PC-9 (cell line): Measurements from ENCODE around the gene TMCC2. TPM values are rescaled to one million over a fixed set of nuclear protein-coding genes. Genes with fewer than 3 reads are reported as not detected.
A peak's percentile ranks its signal among the peaks of the same experiment; 100 is the strongest.

Experiments used
- BruUV-seq: library from RNA; stranded (reverse); fragments of 400-500 nt; replicated peaks from 2 replicates; lab custom pipeline; 2021; lab: Mats Ljungman, UMichigan
- CTCF ChIA-PET: fragments of 300-600 bp; sonication (Branson Sonifier 250); formaldehyde crosslinking; loops from one replicate; lab custom pipeline; 2022; ENCODE audit warnings: antibody characterized with exemption; lab: Charles Lee
- POLR2A ChIA-PET: fragments of 300-600 bp; sonication (Branson Sonifier 250); formaldehyde crosslinking; loops from one replicate; lab custom pipeline; 2022; ENCODE audit warnings: antibody characterized with exemption; ENCODE audit not compliant: unreplicated experiment; lab: Charles Lee
- DNase-seq, 2 experiments: peaks; one replicate each; pipeline versions ENCODE4 v3.0.0 to v3.0.0-alpha.2; 2015 to 2022; ENCODE audit warnings: mixed read lengths in 1 of 2
- H2AFZ ChIP-seq: fragments of 200-600 bp; sonication (generic); 2 replicates; pipeline ENCODE4 v1.8.1; 2017; ENCODE audit warnings: antibody characterized with exemption
- H3F3A ChIP-seq: fragments of 200-600 bp; sonication (generic); 2 replicates; pipeline ENCODE4 v1.8.1; 2017; ENCODE audit warnings: antibody characterized with exemption, mild to moderate bottlenecking, low read depth; ENCODE audit not compliant: insufficient read depth
- H3K27ac ChIP-seq: fragments of 200-600 bp; sonication (generic); 2 replicates; pipeline ENCODE4 v1.6.1; 2016; ENCODE audit warnings: mixed run types
- H3K27me3 ChIP-seq: fragments of 200-600 bp; sonication (generic); 2 replicates; pipeline ENCODE4 v1.6.1; 2016; ENCODE audit warnings: low read depth, mixed run types; ENCODE audit not compliant: insufficient read depth
- H3K36me3 ChIP-seq: fragments of 200-600 bp; sonication (generic); 2 replicates; pipeline ENCODE4 v1.6.1; 2016; ENCODE audit warnings: low read depth, mixed run types
- H3K4me1 ChIP-seq: fragments of 200-600 bp; sonication (generic); replicated peaks from 2 replicates; pipeline ENCODE4 v1.6.1; 2016; ENCODE audit warnings: mixed run types; ENCODE audit not compliant: insufficient read depth
- H3K4me2 ChIP-seq: fragments of 200-600 bp; sonication (generic); 2 replicates; pipeline ENCODE4 v1.6.1; 2017; ENCODE audit warnings: mixed run types
- H3K4me3 ChIP-seq: fragments of 200-600 bp; sonication (generic); 2 replicates; pipeline ENCODE4 v1.6.1; 2016; ENCODE audit warnings: mixed run types
- H3K79me2 ChIP-seq: fragments of 200-600 bp; sonication (generic); 2 replicates; pipeline ENCODE4 v1.6.1; 2017; ENCODE audit warnings: low read depth, mixed run types
- H3K9me2 ChIP-seq: fragments of 200-600 bp; sonication (generic); 2 replicates; pipeline ENCODE4 v1.8.1; 2017; ENCODE audit warnings: mild to moderate bottlenecking; ENCODE audit not compliant: insufficient read depth
- H3K9me3 ChIP-seq: fragments of 200-600 bp; sonication (generic); 2 replicates; pipeline ENCODE4 v1.8.1; 2016; ENCODE audit warnings: low read depth; ENCODE audit not compliant: insufficient read depth
- H4K20me1 ChIP-seq: fragments of 200-600 bp; sonication (generic); 2 replicates; pipeline ENCODE4 v1.8.1; 2017; ENCODE audit not compliant: insufficient read depth
- EZH2 ChIP-seq: fragments of 200-600 bp; sonication (generic); IDR thresholded peaks from 2 replicates; pipeline ENCODE4 v1.8.0; 2017; ENCODE audit warnings: antibody characterized with exemption, low read depth
- intact Hi-C: fragments of 100-400 bp; cut with micrococcal nuclease; formaldehyde crosslinking; loops from one replicate; pipeline ENCODE4 v1.10.0; 2022; ENCODE audit not compliant: unreplicated experiment
- total RNA-seq: library from RNA; stranded (reverse); gene quantifications from 2 replicates; pipeline ENCODE4 v1.2.3, GENCODE V29; 2021
- TF ChIP-seq, protein P1 (sequence below): fragments of 200-600 bp; sonication (generic); conservative IDR thresholded peaks from 2 replicates; pipeline ENCODE4 v1.6.1; 2017; ENCODE audit warnings: mixed run types, antibody characterized with exemption, mild to moderate bottlenecking, moderate library complexity

Gene TMCC2
- total RNA-seq, 1 experiment from 2014 or later: 0.79 TPM

- Histone ChIP-seq H3K27ac (peak overlapping the region; percentile 70), H3K27me3 (no peaks in the 10 kb centered on the region), H3K4me3 (no peak overlapping the region), H3K4me2 (peak overlapping the region; percentile 36), H4K20me1 (no peaks in the 10 kb centered on the region), H3K4me1 (peaks cover 49% of the 10 kb centered on the region), H3K36me3 (no peaks in the 10 kb centered on the region), H3K79me2 (no peaks in the 10 kb centered on the region), H3F3A (peaks cover 33% of the 10 kb centered on the region; the same call in 1 of the 2 replicates), H2AFZ (no peak overlapping the region), H3K9me3 (no peaks in the 10 kb centered on the region), H3K9me2 (no peaks in the 10 kb centered on the region)
- intact Hi-C loops: loop anchor here (1.0 kb wide), 1 partner anchor 9 kb away; no protein-coding TSS in a partner anchor
- BruUV-seq: no TSS peak
- ChIA-PET CTCF (no interaction called here), POLR2A (no interaction called here)
- no peak for TF ChIP-seq EZH2
- TF ChIP-seq, protein P1, sequence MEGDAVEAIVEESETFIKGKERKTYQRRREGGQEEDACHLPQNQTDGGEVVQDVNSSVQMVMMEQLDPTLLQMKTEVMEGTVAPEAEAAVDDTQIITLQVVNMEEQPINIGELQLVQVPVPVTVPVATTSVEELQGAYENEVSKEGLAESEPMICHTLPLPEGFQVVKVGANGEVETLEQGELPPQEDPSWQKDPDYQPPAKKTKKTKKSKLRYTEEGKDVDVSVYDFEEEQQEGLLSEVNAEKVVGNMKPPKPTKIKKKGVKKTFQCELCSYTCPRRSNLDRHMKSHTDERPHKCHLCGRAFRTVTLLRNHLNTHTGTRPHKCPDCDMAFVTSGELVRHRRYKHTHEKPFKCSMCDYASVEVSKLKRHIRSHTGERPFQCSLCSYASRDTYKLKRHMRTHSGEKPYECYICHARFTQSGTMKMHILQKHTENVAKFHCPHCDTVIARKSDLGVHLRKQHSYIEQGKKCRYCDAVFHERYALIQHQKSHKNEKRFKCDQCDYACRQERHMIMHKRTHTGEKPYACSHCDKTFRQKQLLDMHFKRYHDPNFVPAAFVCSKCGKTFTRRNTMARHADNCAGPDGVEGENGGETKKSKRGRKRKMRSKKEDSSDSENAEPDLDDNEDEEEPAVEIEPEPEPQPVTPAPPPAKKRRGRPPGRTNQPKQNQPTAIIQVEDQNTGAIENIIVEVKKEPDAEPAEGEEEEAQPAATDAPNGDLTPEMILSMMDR: no peak
- no peak for DNase-seq
Measured at GRCh38 chr1:205293350-205294074, 65.8 kb downstream of the TMCC2 start.

DNA sequence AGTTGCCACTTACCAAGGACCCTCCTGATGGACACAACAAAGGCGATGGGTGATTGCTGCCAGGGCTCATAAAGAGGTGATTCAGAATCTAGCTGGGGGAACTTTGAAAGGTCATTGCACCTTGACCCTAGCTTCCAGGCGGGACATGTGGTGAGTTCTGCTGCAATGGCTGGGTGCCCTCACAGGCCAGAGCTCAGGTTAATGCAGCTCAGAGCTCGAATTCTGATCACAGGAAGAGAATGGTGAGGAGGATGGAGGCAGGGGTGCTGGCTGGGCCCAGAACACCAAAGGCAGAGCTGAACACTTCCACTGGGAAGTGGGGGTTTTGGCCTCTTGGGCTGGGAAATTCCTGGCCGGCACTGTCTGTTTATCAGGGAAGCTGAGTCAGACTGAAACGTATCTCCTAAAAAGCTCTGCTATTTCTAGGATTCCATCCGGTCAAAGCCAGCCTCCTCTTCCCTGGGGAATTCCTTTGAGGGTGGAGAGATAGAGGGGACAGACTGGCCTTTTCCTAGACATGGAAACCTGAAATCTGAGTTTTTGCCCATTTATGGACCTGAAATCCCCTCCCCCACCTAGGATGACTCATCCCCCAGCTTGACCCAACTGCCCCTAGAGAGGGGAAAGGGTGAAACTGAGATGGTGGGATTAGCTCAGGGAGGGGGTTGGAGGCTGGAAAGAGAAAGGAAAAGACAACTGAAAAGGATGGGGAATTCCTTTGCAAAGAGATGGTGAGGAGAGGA is 66.6 kb downstream of the TMCC2 start:
- Histone ChIP-seq H3F3A (peaks cover 37% of the 10 kb centered on the region; the same call in 1 of the 2 replicates), H3K4me1 (peaks cover 56% of the 10 kb centered on the region), H3K27me3 (no peaks in the 10 kb centered on the region), H3K9me2 (no peaks in the 10 kb centered on the region), H3K9me3 (no peaks in the 10 kb centered on the region), H2AFZ (0 out of 2 replicates have a peak overlapping the region, but pooled peaks have one; percentile 12), H4K20me1 (no peaks in the 10 kb centered on the region), H3K27ac (peak overlapping the region; percentile 70), H3K4me3 (no peak overlapping the region), H3K36me3 (no peaks in the 10 kb centered on the region), H3K4me2 (peak overlapping the region; percentile 36), H3K79me2 (no peaks in the 10 kb centered on the region)
- DNase-seq: peak in 1 of 2 experiments; percentile 43
- ChIA-PET POLR2A (no interaction called here), CTCF (no interaction called here)
- BruUV-seq: TSS peak; percentile 82
- TF ChIP-seq, protein P1: no peak
- TF ChIP-seq EZH2: no peak
- intact Hi-C loops: loop anchor here (1.0 kb wide), 1 partner anchor 10 kb away; no protein-coding TSS in a partner anchor

GRCh38 chr1:205294934-205295333 is 67.2 kb downstream of the TMCC2 start:
- peak overlapping the region; percentile 70 for H3K27ac ChIP-seq
- no peak overlapping the region for H2AFZ ChIP-seq
- intact Hi-C loops: loop anchor here (1.0 kb wide), 1 partner anchor 11 kb away; no protein-coding TSS in a partner anchor

More at GRCh38 chr1:205294934-205295333, 67.2 kb downstream of the TMCC2 start:
- peaks cover 60% of the 10 kb centered on the region for H3K4me1 ChIP-seq
- H3K9me3 ChIP-seq: no peaks in the 10 kb centered on the region
- TF ChIP-seq, protein P1: no peak
- TF ChIP-seq EZH2: no peak
- peaks cover 37% of the 10 kb centered on the region; the same call in 1 of the 2 replicates for H3F3A ChIP-seq
- no peak overlapping the region for H3K4me3 ChIP-seq
- no peak for DNase-seq
- POLR2A ChIA-PET: interaction anchor here (0.6 kb wide), 1 partner anchor 160 kb away, joined by 11 read pairs; no protein-coding TSS in a partner anchor
- BruUV-seq: no TSS peak
- no peaks in the 10 kb centered on the region for H4K20me1 ChIP-seq
- no peaks in the 10 kb centered on the region for H3K36me3 ChIP-seq
- no peaks in the 10 kb centered on the region for H3K79me2 ChIP-seq
- peak overlapping the region; percentile 36 for H3K4me2 ChIP-seq
- no peaks in the 10 kb centered on the region for H3K9me2 ChIP-seq
- CTCF ChIA-PET: no interaction called here
- no peaks in the 10 kb centered on the region for H3K27me3 ChIP-seq
